CD14-positive monocyte (primary cell): ENCODE measurements around the gene CTSE. TPM values are rescaled to one million over a fixed set of nuclear protein-coding genes. Genes with fewer than 3 reads are reported as not detected.
A peak's percentile ranks its signal among the peaks of the same experiment; 100 is the strongest.

Experiments
- DNase-seq, 3 donors: peaks; one replicate each; pipeline ENCODE4 v3.0.0-alpha.2; 2011 to 2022
- H2AFZ ChIP-seq: 2 replicates; pipeline ENCODE4 v1.6.0; 2012; ENCODE audit warnings: mild to moderate bottlenecking, low read depth, low read length, inconsistent platforms; ENCODE audit not compliant: insufficient read depth, poor library complexity, severe bottlenecking
- H3K27ac ChIP-seq, 2 donors: 1 replicate in 1 of 2; 2 replicates in 1 of 2; pipeline ENCODE4 v1.5.1; 2012 to 2013; ENCODE audit warnings: low read length in 2 of 2, control low read depth in 1 of 2, inconsistent platforms in 1 of 2, low read depth in 1 of 2, mild to moderate bottlenecking in 1 of 2
- H3K27me3 ChIP-seq, 2 donors: one replicate each; pipeline versions ENCODE4 v1.6.0 to v1.6.1; 2011 to 2013; ENCODE audit warnings: low read length in 2 of 2; ENCODE audit not compliant: control insufficient read depth in 2 of 2, insufficient read depth in 2 of 2
- H3K36me3 ChIP-seq, 2 donors: replicated peaks in 1 of 2; 1 replicate in 1 of 2; 2 replicates in 1 of 2; pipeline versions ENCODE4 v1.5.1 to v1.6.1; 2012 to 2013; ENCODE audit warnings: low read length in 2 of 2, control low read depth in 1 of 2, inconsistent platforms in 1 of 2, mild to moderate bottlenecking in 1 of 2; ENCODE audit not compliant: insufficient read depth in 2 of 2, control insufficient read depth in 1 of 2
- H3K4me1 ChIP-seq, 2 donors: 1 replicate in 1 of 2; 2 replicates in 1 of 2; pipeline versions ENCODE4 v1.5.1 to v1.6.1; 2012 to 2013; ENCODE audit warnings: low read length in 2 of 2, control low read depth in 1 of 2, inconsistent platforms in 1 of 2, mild to moderate bottlenecking in 1 of 2, moderate library complexity in 1 of 2; ENCODE audit not compliant: insufficient read depth in 2 of 2, control insufficient read depth in 1 of 2
- H3K4me2 ChIP-seq: replicated peaks from 2 replicates; pipeline ENCODE3; 2012; ENCODE audit warnings: low read length, moderate library complexity, mild to moderate bottlenecking; ENCODE audit not compliant: poor library complexity, severe bottlenecking; ENCODE audit errors: extremely low read depth
- H3K4me3 ChIP-seq, 3 experiments: fragments of 200-600 bp in 1 of 3; sonication (generic) in 1 of 3; replicated peaks in 1 of 3; 1 replicate in 2 of 3; 2 replicates in 1 of 3; pipeline ENCODE4 v1.5.1; 2011 to 2013; ENCODE audit warnings: low read length in 3 of 3, mild to moderate bottlenecking in 3 of 3, control low read depth in 2 of 3, low read depth in 2 of 3, inconsistent platforms in 1 of 3, moderate library complexity in 1 of 3
- H3K79me2 ChIP-seq: 2 replicates; pipeline ENCODE4 v1.6.0; 2012; ENCODE audit warnings: mild to moderate bottlenecking, control low read depth, inconsistent platforms, low read length, moderate library complexity; ENCODE audit not compliant: insufficient read depth
- H3K9ac ChIP-seq: 2 replicates; pipeline ENCODE4 v1.6.0; 2017; ENCODE audit warnings: low read length, mild to moderate bottlenecking; ENCODE audit not compliant: insufficient read depth, poor library complexity, severe bottlenecking
- H3K9me3 ChIP-seq, 2 donors: replicated peaks in 1 of 2; 1 replicate in 1 of 2; 2 replicates in 1 of 2; pipeline versions ENCODE4 v1.5.1 to v1.6.1; 2012 to 2013; ENCODE audit warnings: low read length in 2 of 2, control low read depth in 1 of 2; ENCODE audit not compliant: control insufficient read depth in 1 of 2, insufficient read depth in 1 of 2
- H4K20me1 ChIP-seq: 2 replicates; pipeline ENCODE4 v1.6.0; 2012; ENCODE audit warnings: mild to moderate bottlenecking, low read length, control low read depth, moderate library complexity; ENCODE audit not compliant: insufficient read depth
- H3K27ac Mint-ChIP-seq, 7 donors: one replicate each; pipeline ENCODE4 v1.8.0; 2020; ENCODE audit warnings: mild to moderate bottlenecking in 7 of 7, mixed read lengths in 7 of 7, moderate library complexity in 6 of 7, inconsistent platforms in 2 of 7
- H3K27me3 Mint-ChIP-seq, 3 donors: one replicate each; pipeline ENCODE4 v1.8.0; 2021 to 2022; ENCODE audit warnings: low read depth in 3 of 3, mild to moderate bottlenecking in 3 of 3, mixed read lengths in 3 of 3, moderate library complexity in 3 of 3, inconsistent platforms in 1 of 3
- H3K36me3 Mint-ChIP-seq, 2 donors: one replicate each; pipeline ENCODE4 v1.8.0; 2020; ENCODE audit warnings: mixed read lengths in 2 of 2, inconsistent platforms in 1 of 2, mild to moderate bottlenecking in 1 of 2
- H3K4me1 Mint-ChIP-seq: one replicate; pipeline ENCODE4 v1.8.0; 2020; ENCODE audit warnings: mild to moderate bottlenecking, mixed read lengths
- H3K4me3 Mint-ChIP-seq, 2 donors: one replicate each; pipeline ENCODE4 v1.8.0; 2020; ENCODE audit warnings: mild to moderate bottlenecking in 2 of 2, mixed read lengths in 2 of 2, moderate library complexity in 1 of 2
- H3K9me3 Mint-ChIP-seq, 7 donors: one replicate each; pipeline ENCODE4 v1.8.0; 2020 to 2022; ENCODE audit warnings: mixed read lengths in 7 of 7, mild to moderate bottlenecking in 6 of 7, moderate library complexity in 6 of 7, inconsistent platforms in 2 of 7
- WGBS: methylation state at CpG from one replicate; pipeline ENCODE4 v1.1.5; 2013; ENCODE audit warnings: missing lambda C conversion rate; ENCODE audit not compliant: insufficient coverage; 5-methylcytosine and 5-hydroxymethylcytosine counted together
- intact Hi-C, 2 donors: fragments of 100-400 bp; cut with micrococcal nuclease; formaldehyde crosslinking; loops; one replicate each; pipeline versions ENCODE4 v1.15.0 to v1.15.1; 2023
- polyA plus RNA-seq, 3 donors: library from polyadenylated mRNA; depleted of rRNA in 1 of 3; unstranded in 2 of 3; stranded (reverse) in 1 of 3; fragments of 300-500 nt in 2 of 3; fragments of >200 nt in 1 of 3; fragmentation: Illumina TruSeq in 2 of 3; gene quantifications; 1 replicate in 2 of 3; 2 replicates in 1 of 3; pipeline ENCODE4 v1.2.3, GENCODE V29; 2012 to 2021
- TF ChIP-seq, protein P1 (sequence below): fragments of 200-600 bp; IDR thresholded peaks from one replicate; pipeline ENCODE4 v1.8.0; 2022; ENCODE audit warnings: antibody characterized with exemption, mild to moderate bottlenecking

The CTSE gene
- polyA plus RNA-seq, 3 donors: not detected

DNA sequence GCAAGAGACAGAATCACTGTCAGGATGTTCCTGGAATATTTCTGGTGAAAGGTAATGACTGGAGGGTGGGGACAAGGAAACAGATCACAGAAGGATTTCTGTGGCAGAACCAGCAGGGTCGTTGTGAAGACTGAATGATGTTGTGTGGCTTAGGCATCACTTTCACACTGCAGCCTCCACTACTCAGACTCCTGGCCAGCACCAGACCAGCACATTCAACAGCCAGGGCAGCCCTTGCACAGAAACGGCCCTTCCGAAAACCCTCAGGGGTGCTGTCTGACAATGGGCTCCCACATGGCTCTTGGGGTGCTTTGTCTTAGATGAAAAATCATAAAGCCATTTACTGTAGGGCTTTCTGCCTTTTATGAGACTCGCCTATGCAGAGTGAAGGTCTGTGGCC lies 16.7 kb downstream of the CTSE start:
- H3K9me3 Mint-ChIP-seq: no peaks in the 10 kb centered on the region

GRCh38 chr1:206005778-206006180 lies 17.9 kb downstream of the CTSE start:
- Histone ChIP-seq H3K36me3 (no peaks in the 10 kb centered on the region), H4K20me1 (no peaks in the 10 kb centered on the region), H3K27ac (no peak overlapping the region), H2AFZ (no peak overlapping the region), H3K4me2 (no peak overlapping the region), H3K4me3 (no peak overlapping the region), H3K9ac (no peak overlapping the region), H3K27me3 (no peaks in the 10 kb centered on the region), H3K4me1 (peaks cover 50 to 52% of the 10 kb centered on the region in 2 donors), H3K79me2 (peaks cover 7% of the 10 kb centered on the region), H3K9me3 (no peaks in the 10 kb centered on the region)
- Mint-ChIP-seq H3K36me3 (no peaks in the 10 kb centered on the region), H3K27ac (peak overlapping the region in 6 of 7 donors; percentile 0 to 68 (median 26)), H3K4me1 (peaks cover 60% of the 10 kb centered on the region), H3K27me3 (no peaks in the 10 kb centered on the region), H3K4me3 (no peak overlapping the region), H3K9me3 (no peaks in the 10 kb centered on the region)
- intact Hi-C loops: no loop called here
- 3% methylated on average over 5 of the region's 8 CpGs for WGBS
- DNase-seq: peak; percentile 46 to 80 (median 49)
- TF ChIP-seq, protein P1, sequence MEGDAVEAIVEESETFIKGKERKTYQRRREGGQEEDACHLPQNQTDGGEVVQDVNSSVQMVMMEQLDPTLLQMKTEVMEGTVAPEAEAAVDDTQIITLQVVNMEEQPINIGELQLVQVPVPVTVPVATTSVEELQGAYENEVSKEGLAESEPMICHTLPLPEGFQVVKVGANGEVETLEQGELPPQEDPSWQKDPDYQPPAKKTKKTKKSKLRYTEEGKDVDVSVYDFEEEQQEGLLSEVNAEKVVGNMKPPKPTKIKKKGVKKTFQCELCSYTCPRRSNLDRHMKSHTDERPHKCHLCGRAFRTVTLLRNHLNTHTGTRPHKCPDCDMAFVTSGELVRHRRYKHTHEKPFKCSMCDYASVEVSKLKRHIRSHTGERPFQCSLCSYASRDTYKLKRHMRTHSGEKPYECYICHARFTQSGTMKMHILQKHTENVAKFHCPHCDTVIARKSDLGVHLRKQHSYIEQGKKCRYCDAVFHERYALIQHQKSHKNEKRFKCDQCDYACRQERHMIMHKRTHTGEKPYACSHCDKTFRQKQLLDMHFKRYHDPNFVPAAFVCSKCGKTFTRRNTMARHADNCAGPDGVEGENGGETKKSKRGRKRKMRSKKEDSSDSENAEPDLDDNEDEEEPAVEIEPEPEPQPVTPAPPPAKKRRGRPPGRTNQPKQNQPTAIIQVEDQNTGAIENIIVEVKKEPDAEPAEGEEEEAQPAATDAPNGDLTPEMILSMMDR: no peak

More for the DNA sequence above, 16.7 kb downstream of the CTSE start:
- Histone ChIP-seq H3K4me3 (no peak overlapping the region), H3K79me2 (peaks cover 7% of the 10 kb centered on the region), H3K36me3 (no peaks in the 10 kb centered on the region), H3K27me3 (no peaks in the 10 kb centered on the region), H2AFZ (no peak overlapping the region), H3K4me1 (peaks cover 46 to 51% of the 10 kb centered on the region in 2 donors), H3K9ac (no peak overlapping the region), H4K20me1 (no peaks in the 10 kb centered on the region), H3K27ac (no peak overlapping the region), H3K4me2 (no peak overlapping the region), H3K9me3 (no peaks in the 10 kb centered on the region)
- 100% methylated on average over 2 of the region's 4 CpGs for WGBS
- TF ChIP-seq, protein P1: no peak
- intact Hi-C loops: no loop called here
- DNase-seq: no peak
- Mint-ChIP-seq H3K4me1 (peaks cover 57% of the 10 kb centered on the region), H3K4me3 (no peak overlapping the region), H3K27me3 (no peaks in the 10 kb centered on the region), H3K36me3 (no peaks in the 10 kb centered on the region), H3K27ac (peak overlapping the region in 2 of 7 donors; percentile 5 to 18)
